Measurements from ENCODE around the gene SMARCA1. TPM values are rescaled to one million over a fixed set of nuclear protein-coding genes. Genes with fewer than 3 reads are reported as not detected.
"Not testable (repeated sequence)": the region's sequence is repeated elsewhere in the genome, so short reads cannot be mapped to it uniquely, and the experiment has no call there.

SMARCA1 gene
- total RNA-seq, 6 experiments from 2014 or later: 24.1 to 40.5 (median 31.1) TPM

DNA sequence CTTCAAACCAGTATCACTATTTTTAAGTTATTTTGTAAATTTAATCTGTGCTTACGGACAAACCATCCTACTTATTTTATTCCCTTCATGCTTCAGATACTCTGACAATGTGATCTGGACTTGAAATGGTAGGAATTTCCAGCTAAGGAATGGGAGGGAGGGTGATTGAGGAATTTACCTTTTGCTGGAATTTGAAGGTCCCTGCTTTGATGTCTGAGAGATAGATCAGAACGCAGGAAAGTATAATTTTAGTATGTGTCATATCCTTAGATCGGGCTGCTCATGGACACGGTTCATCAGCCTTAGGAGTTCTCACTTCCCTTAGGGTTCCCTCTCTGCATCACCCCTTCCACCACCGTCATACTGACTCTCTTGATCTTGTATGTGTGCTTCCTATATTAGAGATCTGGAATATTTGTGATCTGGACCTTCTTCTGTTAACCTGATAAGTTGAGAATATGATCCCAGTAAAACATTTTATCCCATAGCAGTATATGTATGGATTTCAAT is 33.6 kb upstream of the SMARCA1 start:
- intact Hi-C loops (cut with DNase I): no loop called here
- no peaks in the 10 kb centered on the region for H3K4me1 ChIP-seq
- no peak overlapping the region for H3K4me3 ChIP-seq
- DNase-seq (no peak), ATAC-seq (no peak)
- TF ChIP-seq, protein P1, sequence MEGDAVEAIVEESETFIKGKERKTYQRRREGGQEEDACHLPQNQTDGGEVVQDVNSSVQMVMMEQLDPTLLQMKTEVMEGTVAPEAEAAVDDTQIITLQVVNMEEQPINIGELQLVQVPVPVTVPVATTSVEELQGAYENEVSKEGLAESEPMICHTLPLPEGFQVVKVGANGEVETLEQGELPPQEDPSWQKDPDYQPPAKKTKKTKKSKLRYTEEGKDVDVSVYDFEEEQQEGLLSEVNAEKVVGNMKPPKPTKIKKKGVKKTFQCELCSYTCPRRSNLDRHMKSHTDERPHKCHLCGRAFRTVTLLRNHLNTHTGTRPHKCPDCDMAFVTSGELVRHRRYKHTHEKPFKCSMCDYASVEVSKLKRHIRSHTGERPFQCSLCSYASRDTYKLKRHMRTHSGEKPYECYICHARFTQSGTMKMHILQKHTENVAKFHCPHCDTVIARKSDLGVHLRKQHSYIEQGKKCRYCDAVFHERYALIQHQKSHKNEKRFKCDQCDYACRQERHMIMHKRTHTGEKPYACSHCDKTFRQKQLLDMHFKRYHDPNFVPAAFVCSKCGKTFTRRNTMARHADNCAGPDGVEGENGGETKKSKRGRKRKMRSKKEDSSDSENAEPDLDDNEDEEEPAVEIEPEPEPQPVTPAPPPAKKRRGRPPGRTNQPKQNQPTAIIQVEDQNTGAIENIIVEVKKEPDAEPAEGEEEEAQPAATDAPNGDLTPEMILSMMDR (IDR thresholded peaks at IDR 0.05): no peak
- TF ChIP-seq POLR2A (IDR thresholded peaks at IDR 0.05): no peak
- H3K27me3 ChIP-seq: no peaks in the 10 kb centered on the region
- no peaks in the 10 kb centered on the region for H3K9me3 ChIP-seq
- 69% methylated on average over 5 of the region's 5 CpGs for WGBS (ENCODE audit: insufficient coverage, low coverage, low lambda C conversion rate, missing lambda C conversion rate)
- H3K27ac ChIP-seq: no peak overlapping the region
- peaks cover 0 to 33% (median 6%) of the 10 kb centered on the region in 4 donors for H3K36me3 ChIP-seq

DNA sequence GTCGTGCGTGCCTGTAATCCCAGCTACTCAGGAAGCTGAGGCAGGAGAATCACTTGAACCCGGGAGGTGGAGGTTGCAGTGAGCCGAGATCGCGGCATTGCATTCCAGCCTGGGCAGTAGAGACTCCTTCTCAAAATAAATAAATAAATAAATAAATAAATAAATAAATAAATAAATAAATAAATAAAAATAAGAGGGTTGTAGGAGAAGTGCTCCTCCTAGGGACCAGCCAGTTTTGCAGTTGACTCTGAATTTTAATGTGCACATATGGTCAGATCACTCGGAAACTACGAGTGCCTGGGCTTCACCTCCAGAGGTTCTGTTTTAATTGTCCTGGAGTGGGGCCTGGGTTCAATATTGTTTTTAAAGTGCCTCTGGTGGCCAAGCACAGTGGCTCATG is 31.5 kb upstream of the SMARCA1 start:
- H3K4me3 ChIP-seq; H3K27me3 ChIP-seq; H3K27ac ChIP-seq; DNase-seq; intact Hi-C loops (cut with DNase I); H3K9me3 ChIP-seq; H3K4me1 ChIP-seq: not testable (repeated sequence)
- ATAC-seq: peak in 1 of 4 donors; percentile 29
- 90% methylated on average over 8 of the region's 8 CpGs for WGBS (ENCODE audit: insufficient coverage, low coverage, low lambda C conversion rate, missing lambda C conversion rate)
- H3K36me3 ChIP-seq: peaks cover 0 to 22% (median 4%) of the 10 kb centered on the region in 4 donors
- TF ChIP-seq, protein P1 (IDR thresholded peaks at IDR 0.05): peak in 1 of 4 donors; percentile 15

DNA sequence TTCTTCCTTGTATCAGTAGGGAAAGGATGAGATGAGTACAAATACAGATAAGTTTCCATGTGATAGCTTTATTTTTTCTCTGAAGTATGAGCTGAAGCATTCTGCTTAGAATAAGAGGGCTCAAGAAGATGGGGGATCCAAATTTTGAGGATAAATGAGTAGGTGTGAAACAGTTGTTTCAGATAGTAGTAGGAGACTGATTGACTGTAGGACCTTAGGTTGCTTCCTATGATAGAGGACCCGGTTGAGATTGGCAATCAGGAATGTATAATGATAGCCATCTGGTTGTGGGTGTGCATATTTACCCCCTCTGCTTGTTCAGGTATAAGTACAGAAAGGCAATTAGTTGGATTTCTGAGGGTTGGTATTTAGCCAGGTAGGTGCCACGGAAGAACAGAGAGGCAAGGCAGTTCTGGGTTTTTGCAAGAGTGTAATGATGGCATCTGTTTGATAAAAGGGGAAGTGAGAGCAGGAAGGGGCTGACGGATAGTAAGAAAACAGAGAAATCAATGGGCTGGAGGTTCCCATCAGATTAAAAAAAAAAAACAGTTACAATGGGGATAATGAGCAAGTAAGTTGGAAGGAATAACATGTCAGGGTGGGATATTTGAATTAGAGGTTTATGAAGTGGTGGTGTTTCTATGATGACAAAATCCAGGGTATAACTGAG is 30.5 kb upstream of the SMARCA1 start:
- WGBS (ENCODE audit: insufficient coverage, low coverage, low lambda C conversion rate, missing lambda C conversion rate): 32% methylated on average over 3 of the region's 3 CpGs

DNA sequence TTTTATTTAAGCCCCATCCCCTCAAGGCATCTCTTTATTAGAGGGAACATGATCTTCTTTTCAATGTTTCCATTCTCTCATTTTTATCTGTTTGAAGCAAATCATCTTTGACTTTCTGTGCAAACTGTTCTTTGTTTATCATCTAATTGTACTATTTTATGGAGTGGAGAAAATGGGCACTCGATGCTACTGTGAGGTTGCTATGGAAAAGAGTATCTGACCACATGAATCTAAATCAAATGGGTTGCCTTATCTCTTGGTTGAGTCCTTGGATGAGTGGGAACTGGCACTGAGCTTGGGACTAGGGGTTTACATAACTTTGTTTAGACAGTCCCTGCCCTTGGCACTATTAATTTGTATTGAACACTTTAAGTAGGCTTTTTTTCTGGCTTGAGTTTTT is 25.8 kb upstream of the SMARCA1 start:
- intact Hi-C loops (cut with DNase I): no loop called here

More for the DNA sequence above, 30.5 kb upstream of the SMARCA1 start:
- Histone ChIP-seq H3K27me3 (no peaks in the 10 kb centered on the region), H3K36me3 (peaks cover 0 to 11% (median 0%) of the 10 kb centered on the region in 4 donors), H3K9me3 (no peaks in the 10 kb centered on the region), H3K4me3 (no peak overlapping the region), H3K4me1 (no peaks in the 10 kb centered on the region), H3K27ac (no peak overlapping the region)
- intact Hi-C loops (cut with DNase I): no loop called here
- ATAC-seq: no peak
- DNase-seq: no peak
- TF ChIP-seq, protein P1 (IDR thresholded peaks at IDR 0.05): no peak
- TF ChIP-seq POLR2A (IDR thresholded peaks at IDR 0.05): no peak

More for the DNA sequence above, 25.8 kb upstream of the SMARCA1 start:
- no peaks in the 10 kb centered on the region for H3K9me3 ChIP-seq
- no peaks in the 10 kb centered on the region for H3K27me3 ChIP-seq
- H3K4me3 ChIP-seq: no peak overlapping the region
- H3K27ac ChIP-seq: no peak overlapping the region
- TF ChIP-seq POLR2A (IDR thresholded peaks at IDR 0.05): no peak
- TF ChIP-seq, protein P1 (IDR thresholded peaks at IDR 0.05): no peak
- WGBS (ENCODE audit: insufficient coverage, low coverage, low lambda C conversion rate, missing lambda C conversion rate): 20% methylated on average over 1 of the region's 1 CpG
- DNase-seq: peak in 1 of 3 donors; percentile 45
- no peaks in the 10 kb centered on the region for H3K4me1 ChIP-seq
- ATAC-seq: peak; percentile 49 to 84 (median 74)
- H3K36me3 ChIP-seq: no peaks in the 10 kb centered on the region
